OCI-LY7 (cell line): ENCODE data around the gene C1orf56.

Experiments used
- EZH2phosphoT487 ChIP-seq: fragments of 200-600 bp; sonication (generic); IDR thresholded peaks from 2 replicates; pipeline ENCODE4 v1.6.1; 2018; ENCODE audit warnings: low read depth, borderline replicate concordance, mild to moderate bottlenecking, mixed run types, antibody characterized with exemption, low read length, moderate library complexity, mixed read lengths
- TF ChIP-seq, protein P1 (sequence below): fragments of 200-600 bp; sonication (generic); conservative IDR thresholded peaks from 2 replicates; pipeline ENCODE4 v1.5.1; 2014; ENCODE audit warnings: mild to moderate bottlenecking, antibody characterized with exemption, low read length, moderate library complexity, mixed read lengths

GRCh38 chr1:151050051-151050688 lies 2.6 kb downstream of the C1orf56 start:
- TF ChIP-seq, protein P1, sequence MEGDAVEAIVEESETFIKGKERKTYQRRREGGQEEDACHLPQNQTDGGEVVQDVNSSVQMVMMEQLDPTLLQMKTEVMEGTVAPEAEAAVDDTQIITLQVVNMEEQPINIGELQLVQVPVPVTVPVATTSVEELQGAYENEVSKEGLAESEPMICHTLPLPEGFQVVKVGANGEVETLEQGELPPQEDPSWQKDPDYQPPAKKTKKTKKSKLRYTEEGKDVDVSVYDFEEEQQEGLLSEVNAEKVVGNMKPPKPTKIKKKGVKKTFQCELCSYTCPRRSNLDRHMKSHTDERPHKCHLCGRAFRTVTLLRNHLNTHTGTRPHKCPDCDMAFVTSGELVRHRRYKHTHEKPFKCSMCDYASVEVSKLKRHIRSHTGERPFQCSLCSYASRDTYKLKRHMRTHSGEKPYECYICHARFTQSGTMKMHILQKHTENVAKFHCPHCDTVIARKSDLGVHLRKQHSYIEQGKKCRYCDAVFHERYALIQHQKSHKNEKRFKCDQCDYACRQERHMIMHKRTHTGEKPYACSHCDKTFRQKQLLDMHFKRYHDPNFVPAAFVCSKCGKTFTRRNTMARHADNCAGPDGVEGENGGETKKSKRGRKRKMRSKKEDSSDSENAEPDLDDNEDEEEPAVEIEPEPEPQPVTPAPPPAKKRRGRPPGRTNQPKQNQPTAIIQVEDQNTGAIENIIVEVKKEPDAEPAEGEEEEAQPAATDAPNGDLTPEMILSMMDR = no peak
- TF ChIP-seq EZH2phosphoT487 = no peak
